ENCODE data around the gene TAF4B. TPM values are rescaled to one million over a fixed set of nuclear protein-coding genes. Genes with fewer than 3 reads are reported as not detected.

Gene TAF4B
- total and polyA plus RNA-seq, 7 experiments from 2014 or later = 7.3 to 15.7 (median 12.6) TPM

- no peak overlapping the region for H3K4me3 Mint-ChIP-seq
- no peaks in the 10 kb centered on the region for H3K9me3 ChIP-seq (ENCODE audit: control insufficient read depth in 2 of 3, low read length in 3 of 3)
- H3K27me3 Mint-ChIP-seq = no peaks in the 10 kb centered on the region
- DNase-seq (no peak), ATAC-seq (no peak)
- no peak overlapping the region for H3K4me3 ChIP-seq (ENCODE audit: low read length)
- no peak overlapping the region for H3K27ac ChIP-seq (ENCODE audit: low read depth, low read length)
- H3K27me3 ChIP-seq (ENCODE audit: control insufficient read depth in 2 of 2, insufficient read depth in 2 of 2, low read length in 2 of 2) = no peaks in the 10 kb centered on the region
- ChIA-PET POLR2A (no interaction called here), CTCF (no interaction called here)
- H3K4me1 Mint-ChIP-seq = no peaks in the 10 kb centered on the region
- H3K36me3 Mint-ChIP-seq = no peaks in the 10 kb centered on the region
- H3K9me3 Mint-ChIP-seq = peaks cover 0 to 1% (median 0%) of the 10 kb centered on the region in 11 donors
- H3K36me3 ChIP-seq (ENCODE audit: control insufficient read depth in 2 of 3, insufficient read depth in 3 of 3, low read length in 3 of 3) = no peaks in the 10 kb centered on the region
- H3K27ac Mint-ChIP-seq = no peak overlapping the region
- H3K4me1 ChIP-seq (ENCODE audit: control insufficient read depth in 2 of 2, insufficient read depth in 2 of 2, low read length in 2 of 2) = no peaks in the 10 kb centered on the region
- intact Hi-C loops (cut with micrococcal nuclease) = no loop called here
Measured at GRCh38 chr18:26417190-26417589, 190.9 kb downstream of the TAF4B start.

GRCh38 chr18:26418225-26418624 is 192.0 kb downstream of the TAF4B start:
- no peaks in the 10 kb centered on the region for H3K9me3 ChIP-seq (ENCODE audit: control insufficient read depth in 2 of 3, low read length in 3 of 3)
- Mint-ChIP-seq H3K27ac (no peak overlapping the region), H3K9me3 (peaks cover 0 to 1% (median 0%) of the 10 kb centered on the region in 11 donors), H3K4me3 (no peak overlapping the region), H3K36me3 (no peaks in the 10 kb centered on the region), H3K27me3 (no peaks in the 10 kb centered on the region), H3K4me1 (no peaks in the 10 kb centered on the region)
- no peak for DNase-seq
- H3K4me1 ChIP-seq (ENCODE audit: control insufficient read depth in 2 of 2, insufficient read depth in 2 of 2, low read length in 2 of 2) = no peaks in the 10 kb centered on the region
- H3K4me3 ChIP-seq (ENCODE audit: low read length) = no peak overlapping the region
- ChIA-PET CTCF (no interaction called here), POLR2A (no interaction called here)
- no peaks in the 10 kb centered on the region for H3K27me3 ChIP-seq (ENCODE audit: control insufficient read depth in 2 of 2, insufficient read depth in 2 of 2, low read length in 2 of 2)
- H3K27ac ChIP-seq (ENCODE audit: low read depth, low read length) = no peak overlapping the region
- H3K36me3 ChIP-seq (ENCODE audit: control insufficient read depth in 2 of 3, insufficient read depth in 3 of 3, low read length in 3 of 3) = no peaks in the 10 kb centered on the region
- intact Hi-C loops (cut with micrococcal nuclease) = no loop called here
- no peak for ATAC-seq

- intact Hi-C loops (cut with micrococcal nuclease) = no loop called here
- H3K9me3 Mint-ChIP-seq = peaks cover 0 to 1% (median 0%) of the 10 kb centered on the region in 11 donors
Measured at GRCh38 chr18:26419746-26420145, 193.5 kb downstream of the TAF4B start.

GRCh38 chr18:26421503-26421902 is 195.3 kb downstream of the TAF4B start:
- no peak for ATAC-seq
- Mint-ChIP-seq H3K9me3 (peaks cover 0 to 1% (median 0%) of the 10 kb centered on the region in 11 donors), H3K4me1 (no peaks in the 10 kb centered on the region), H3K4me3 (no peak overlapping the region), H3K27ac (no peak overlapping the region), H3K27me3 (no peaks in the 10 kb centered on the region), H3K36me3 (peaks cover 0 to 4% (median 0%) of the 10 kb centered on the region in 5 donors)
- no peaks in the 10 kb centered on the region for H3K9me3 ChIP-seq (ENCODE audit: control insufficient read depth in 2 of 3, low read length in 3 of 3)
- H3K27me3 ChIP-seq (ENCODE audit: control insufficient read depth in 2 of 2, insufficient read depth in 2 of 2, low read length in 2 of 2) = no peaks in the 10 kb centered on the region
- POLR2A ChIA-PET = no interaction called here
- no peaks in the 10 kb centered on the region for H3K4me1 ChIP-seq (ENCODE audit: control insufficient read depth in 2 of 2, insufficient read depth in 2 of 2, low read length in 2 of 2)
- no peak for DNase-seq
- H3K27ac ChIP-seq (ENCODE audit: low read depth, low read length) = no peak overlapping the region
- H3K4me3 ChIP-seq (ENCODE audit: low read length) = no peak overlapping the region
- no peaks in the 10 kb centered on the region for H3K36me3 ChIP-seq (ENCODE audit: control insufficient read depth in 2 of 3, insufficient read depth in 3 of 3, low read length in 3 of 3)
- intact Hi-C loops (cut with micrococcal nuclease) = no loop called here
- CTCF ChIA-PET = no interaction called here

More at GRCh38 chr18:26419746-26420145, 193.5 kb downstream of the TAF4B start:
- H3K4me3 ChIP-seq (ENCODE audit: low read length) = no peak overlapping the region
- H3K36me3 Mint-ChIP-seq = peaks cover 0 to under 1% (median 0%) of the 10 kb centered on the region in 5 donors
- POLR2A ChIA-PET = no interaction called here
- no peak for ATAC-seq
- H3K4me1 ChIP-seq (ENCODE audit: control insufficient read depth in 2 of 2, insufficient read depth in 2 of 2, low read length in 2 of 2) = no peaks in the 10 kb centered on the region
- no peak overlapping the region for H3K4me3 Mint-ChIP-seq
- H3K27ac Mint-ChIP-seq = no peak overlapping the region
- CTCF ChIA-PET = no interaction called here
- H3K27me3 ChIP-seq (ENCODE audit: control insufficient read depth in 2 of 2, insufficient read depth in 2 of 2, low read length in 2 of 2) = no peaks in the 10 kb centered on the region
- no peaks in the 10 kb centered on the region for H3K27me3 Mint-ChIP-seq
- no peak for DNase-seq
- H3K4me1 Mint-ChIP-seq = no peaks in the 10 kb centered on the region
- no peaks in the 10 kb centered on the region for H3K36me3 ChIP-seq (ENCODE audit: control insufficient read depth in 2 of 3, insufficient read depth in 3 of 3, low read length in 3 of 3)
- H3K9me3 ChIP-seq (ENCODE audit: control insufficient read depth in 2 of 3, low read length in 3 of 3) = no peaks in the 10 kb centered on the region
- no peak overlapping the region for H3K27ac ChIP-seq (ENCODE audit: low read depth, low read length)

GRCh38 chr18:26421931-26422330 is 195.7 kb downstream of the TAF4B start:
- Histone ChIP-seq H3K4me3 (ENCODE audit: low read length) (no peak overlapping the region), H3K36me3 (ENCODE audit: control insufficient read depth in 2 of 3, insufficient read depth in 3 of 3, low read length in 3 of 3) (no peaks in the 10 kb centered on the region), H3K27ac (ENCODE audit: low read depth, low read length) (no peak overlapping the region), H3K9me3 (ENCODE audit: control insufficient read depth in 2 of 3, low read length in 3 of 3) (no peaks in the 10 kb centered on the region), H3K27me3 (ENCODE audit: control insufficient read depth in 2 of 2, insufficient read depth in 2 of 2, low read length in 2 of 2) (no peaks in the 10 kb centered on the region), H3K4me1 (ENCODE audit: control insufficient read depth in 2 of 2, insufficient read depth in 2 of 2, low read length in 2 of 2) (no peaks in the 10 kb centered on the region)
- Mint-ChIP-seq H3K9me3 (peaks cover 0 to 1% (median 0%) of the 10 kb centered on the region in 11 donors), H3K27me3 (no peaks in the 10 kb centered on the region), H3K27ac (no peak overlapping the region), H3K4me1 (no peaks in the 10 kb centered on the region), H3K4me3 (no peak overlapping the region), H3K36me3 (peaks cover 0 to 4% (median 0%) of the 10 kb centered on the region in 5 donors)
- DNase-seq = no peak
- intact Hi-C loops (cut with micrococcal nuclease) = no loop called here
- no peak for ATAC-seq
- ChIA-PET CTCF (no interaction called here), POLR2A (no interaction called here)

- Mint-ChIP-seq H3K27ac (no peak overlapping the region), H3K36me3 (peaks cover 0 to 4% (median 0%) of the 10 kb centered on the region in 5 donors), H3K27me3 (no peaks in the 10 kb centered on the region), H3K4me3 (no peak overlapping the region), H3K9me3 (peaks cover 0 to 1% (median 0%) of the 10 kb centered on the region in 11 donors), H3K4me1 (no peaks in the 10 kb centered on the region)
- ChIA-PET CTCF (no interaction called here), POLR2A (no interaction called here)
- H3K27ac ChIP-seq (ENCODE audit: low read depth, low read length) = no peak overlapping the region
- no peaks in the 10 kb centered on the region for H3K9me3 ChIP-seq (ENCODE audit: control insufficient read depth in 2 of 3, low read length in 3 of 3)
- H3K27me3 ChIP-seq (ENCODE audit: control insufficient read depth in 2 of 2, insufficient read depth in 2 of 2, low read length in 2 of 2) = no peaks in the 10 kb centered on the region
- H3K4me3 ChIP-seq (ENCODE audit: low read length) = no peak overlapping the region
- H3K36me3 ChIP-seq (ENCODE audit: control insufficient read depth in 2 of 3, insufficient read depth in 3 of 3, low read length in 3 of 3) = no peaks in the 10 kb centered on the region
- no peak for ATAC-seq
- intact Hi-C loops (cut with micrococcal nuclease) = no loop called here
- H3K4me1 ChIP-seq (ENCODE audit: control insufficient read depth in 2 of 2, insufficient read depth in 2 of 2, low read length in 2 of 2) = no peaks in the 10 kb centered on the region
- no peak for DNase-seq
Measured at GRCh38 chr18:26422472-26423162, 196.4 kb downstream of the TAF4B start.

GRCh38 chr18:26424428-26425147 is 198.3 kb downstream of the TAF4B start:
- H3K27me3 Mint-ChIP-seq = peaks cover 0 to 2% (median 0%) of the 10 kb centered on the region in 5 donors
- no peaks in the 10 kb centered on the region for H3K9me3 ChIP-seq (ENCODE audit: control insufficient read depth in 2 of 3, low read length in 3 of 3)
- peaks cover 0 to 4% (median 0%) of the 10 kb centered on the region in 5 donors for H3K36me3 Mint-ChIP-seq
- POLR2A ChIA-PET = no interaction called here
- H3K4me3 Mint-ChIP-seq = no peak overlapping the region
- H3K4me3 ChIP-seq (ENCODE audit: low read length) = no peak overlapping the region
- peaks cover 0 to 1% (median 0%) of the 10 kb centered on the region in 11 donors for H3K9me3 Mint-ChIP-seq
- no peak overlapping the region for H3K27ac ChIP-seq (ENCODE audit: low read depth, low read length)
- intact Hi-C loops (cut with micrococcal nuclease) = no loop called here
- CTCF ChIA-PET = no interaction called here
- no peaks in the 10 kb centered on the region for H3K4me1 ChIP-seq (ENCODE audit: control insufficient read depth in 2 of 2, insufficient read depth in 2 of 2, low read length in 2 of 2)
- DNase-seq (no peak), ATAC-seq (no peak)
- H3K27me3 ChIP-seq (ENCODE audit: control insufficient read depth in 2 of 2, insufficient read depth in 2 of 2, low read length in 2 of 2) = no peaks in the 10 kb centered on the region
- no peak overlapping the region for H3K27ac Mint-ChIP-seq
- no peaks in the 10 kb centered on the region for H3K36me3 ChIP-seq (ENCODE audit: control insufficient read depth in 2 of 3, insufficient read depth in 3 of 3, low read length in 3 of 3)
- H3K4me1 Mint-ChIP-seq = no peaks in the 10 kb centered on the region
